NCI-H1436 treated with DMSO at 0.1 percent for 48 hours (cell line): ENCODE data around the gene GUCD1.
"Not testable (repeated sequence)": the region's sequence is repeated elsewhere in the genome, so short reads cannot be mapped to it uniquely, and the experiment has no call there.

ENCODE experiments used
- DNase-seq: peaks from one replicate; lab custom pipeline; 2025; lab: John Stamatoyannopoulos, UW

Gene GUCD1

GRCh38 chr22:24554313-24555164 lies at the start of gene GUCD1:
Gene GUCD1, minus strand, starts transcription at chr22:24555138. Its CDS starts 147 bp downstream, at chr22:24554991.
- no peak for DNase-seq

GRCh38 chr22:24603770-24604629 lies 49.1 kb upstream of the GUCD1 start:
- not testable (repeated sequence) for DNase-seq

GRCh38 chr22:24602847-24603769 lies 48.2 kb upstream of the GUCD1 start, which contains the start of gene GGT1:
Gene GGT1, plus strand, starts transcription at chr22:24603193. Its CDS starts 7,889 bp downstream, at chr22:24611082.
- DNase-seq = not testable (repeated sequence)

- not testable (repeated sequence) for DNase-seq
These were observed 47.3 kb upstream of the GUCD1 start for GRCh38 chr22:24602105-24602749.

GRCh38 chr22:24601217-24602104 lies 46.5 kb upstream of the GUCD1 start:
- no peak for DNase-seq

- not testable (repeated sequence) for DNase-seq
These were observed 45.2 kb upstream of the GUCD1 start for GRCh38 chr22:24599958-24600715.

GRCh38 chr22:24599514-24599913 lies 44.6 kb upstream of the GUCD1 start:
- no peak for DNase-seq

GRCh38 chr22:24597076-24597475 lies 42.1 kb upstream of the GUCD1 start:
- not testable (repeated sequence) for DNase-seq

- DNase-seq = no peak
These were observed 40.9 kb upstream of the GUCD1 start for GRCh38 chr22:24595863-24596262.

- DNase-seq = no peak
These were observed 40.3 kb upstream of the GUCD1 start for GRCh38 chr22:24595228-24595627.

GRCh38 chr22:24594569-24595120 lies 39.7 kb upstream of the GUCD1 start:
- DNase-seq = no peak

GRCh38 chr22:24593836-24594568 lies 39.1 kb upstream of the GUCD1 start:
- DNase-seq = no peak

GRCh38 chr22:24593559-24593835 lies 38.6 kb upstream of the GUCD1 start:
- not testable (repeated sequence) for DNase-seq

- DNase-seq = no peak
These were observed 38.1 kb upstream of the GUCD1 start, which contains the start of gene LRRC75B for GRCh38 chr22:24592851-24593558. Gene LRRC75B, minus strand, starts transcription at chr22:24593073. Its CDS starts 34 bp downstream, at chr22:24593039.

- no peak for DNase-seq
These were observed 37.3 kb upstream of the GUCD1 start for GRCh38 chr22:24592058-24592850.

GRCh38 chr22:24591286-24591830 lies 36.4 kb upstream of the GUCD1 start:
- no peak for DNase-seq
